CD4-positive, alpha-beta T cell treated with Interleukin-1 beta for 1 hour (primary cell): ENCODE results near the gene EOLA1.
"Not testable (repeated sequence)": the region's sequence is repeated elsewhere in the genome, so short reads cannot be mapped to it uniquely, and the experiment has no call there.

Experiments
- DNase-seq, 2 donors: peaks; one replicate each; pipeline ENCODE4 v3.0.0-alpha.2; 2020 to 2022

Gene EOLA1

DNA sequence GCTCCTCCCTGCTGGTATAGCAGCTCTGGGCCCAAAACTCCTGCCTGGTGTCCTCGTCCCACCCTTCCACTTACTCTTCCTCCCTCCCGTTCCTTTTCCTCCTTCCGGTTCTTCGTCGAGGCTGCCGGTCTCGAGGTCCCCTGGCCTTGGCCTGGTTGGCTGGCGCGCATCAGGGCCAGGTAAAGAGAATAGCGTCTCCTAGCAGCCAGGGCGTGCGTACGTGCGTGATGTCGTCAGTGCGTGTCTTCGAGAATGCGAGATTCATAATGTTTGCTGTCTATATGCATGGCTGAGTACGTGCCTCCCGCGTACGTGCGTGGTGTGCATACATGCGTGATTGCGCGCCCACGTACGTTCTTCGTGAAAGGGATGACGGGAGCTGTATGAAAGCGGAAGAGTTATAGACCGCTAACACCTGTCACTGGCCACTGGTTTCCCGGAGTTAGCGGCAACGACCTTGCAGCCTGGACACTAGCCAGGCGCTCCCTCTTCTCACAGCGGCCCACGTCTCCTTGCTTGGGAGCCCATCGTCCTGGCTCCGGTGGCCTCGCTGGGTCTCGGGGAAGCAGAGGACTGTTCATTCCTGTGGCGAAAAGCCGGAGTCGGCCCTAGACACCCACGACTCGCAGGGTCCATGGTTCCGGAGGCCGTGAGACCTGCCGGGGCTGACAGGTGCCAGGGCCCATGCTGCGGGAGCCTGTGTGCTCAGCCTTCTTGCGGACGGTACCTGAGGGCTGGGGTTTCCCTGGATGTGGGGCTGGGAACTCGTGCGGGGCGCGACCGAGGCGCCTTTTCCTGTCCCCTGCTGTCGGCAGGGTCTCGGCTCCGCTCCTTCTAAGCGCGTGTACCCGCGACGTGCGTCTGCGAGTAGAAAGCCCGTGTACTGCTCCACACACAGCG lies at the start of gene EOLA1:
Gene EOLA1, plus strand, starts transcription at position 392 of the 900 bp plus-strand sequence. CDS start 4,619 bp downstream, outside the sequence.
- DNase-seq: peak; percentile 89 to 95

DNA sequence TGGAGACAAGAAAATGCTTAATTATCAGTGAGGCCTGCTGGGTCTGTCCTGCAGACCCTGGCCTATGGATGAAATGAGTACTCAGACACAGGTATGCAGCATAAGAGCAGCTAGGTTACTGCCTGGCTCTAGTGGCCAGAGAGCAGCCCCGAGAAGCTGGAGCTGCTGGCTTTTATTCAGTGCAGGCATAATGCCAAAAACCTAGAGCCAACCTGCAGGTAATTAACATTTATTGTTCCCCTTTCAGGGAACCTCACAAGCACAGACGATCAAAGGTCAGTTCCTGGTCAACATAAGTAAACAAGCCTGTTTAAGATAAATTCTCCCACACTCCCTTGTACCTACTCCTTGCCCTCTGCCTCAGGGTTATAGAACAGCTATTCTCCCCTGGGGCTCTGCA lies 49.0 kb upstream of the EOLA1 start:
- DNase-seq: no peak

DNA sequence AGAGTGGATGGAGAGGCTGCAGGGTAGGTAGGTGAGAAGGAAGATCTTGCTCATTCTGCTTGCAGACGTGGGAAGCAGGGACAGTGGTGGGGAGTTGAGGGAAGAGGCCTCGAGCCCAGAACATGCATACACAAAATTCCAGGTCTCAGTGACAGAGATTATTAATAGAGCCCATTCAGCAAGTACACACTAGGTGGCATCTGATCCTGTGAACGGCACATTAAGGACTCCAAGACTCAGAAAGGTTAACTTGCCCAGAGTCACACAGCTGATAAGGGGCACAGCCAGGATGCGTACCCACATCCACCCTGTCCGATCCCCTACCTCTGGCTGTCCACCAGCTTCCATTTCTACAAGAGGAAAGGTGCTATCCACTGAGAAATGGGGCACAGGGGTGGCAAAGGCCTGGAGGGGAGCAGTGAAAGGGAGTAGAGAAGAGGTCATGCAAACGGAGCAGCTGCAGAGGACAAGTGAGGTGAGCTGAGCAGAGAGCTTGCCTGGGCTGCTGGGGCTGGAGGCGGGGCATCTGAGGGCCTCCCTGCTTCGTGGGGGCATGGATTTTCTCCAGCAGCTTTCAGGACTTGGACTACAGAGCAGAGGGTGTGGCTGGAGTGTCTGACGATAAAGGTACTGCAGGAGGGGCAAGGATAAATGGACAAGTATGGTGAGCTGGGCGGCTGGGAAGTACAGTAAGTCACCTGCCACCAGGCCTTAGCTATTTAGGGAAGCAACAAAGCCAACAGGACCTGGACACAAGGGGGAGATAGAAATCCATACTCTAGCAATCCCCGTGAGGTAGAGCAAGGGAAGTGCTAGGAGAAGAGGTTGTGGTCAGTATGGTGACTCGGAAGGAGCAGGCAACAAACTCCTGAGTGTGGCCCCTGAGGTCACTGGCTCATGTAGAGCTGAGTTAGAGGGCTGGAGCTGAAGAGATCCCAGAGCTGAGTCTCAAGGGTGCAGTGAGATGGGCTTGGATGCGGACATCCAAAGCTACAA lies 46.9 kb upstream of the EOLA1 start:
- DNase-seq: no peak

GRCh38 chrX:149494844-149495565 lies 45.8 kb upstream of the EOLA1 start:
- DNase-seq: no peak

GRCh38 chrX:149495573-149496071 lies 45.2 kb upstream of the EOLA1 start:
- DNase-seq: no peak

- no peak for DNase-seq
Measured at GRCh38 chrX:149497054-149497453, 43.8 kb upstream of the EOLA1 start.

DNA sequence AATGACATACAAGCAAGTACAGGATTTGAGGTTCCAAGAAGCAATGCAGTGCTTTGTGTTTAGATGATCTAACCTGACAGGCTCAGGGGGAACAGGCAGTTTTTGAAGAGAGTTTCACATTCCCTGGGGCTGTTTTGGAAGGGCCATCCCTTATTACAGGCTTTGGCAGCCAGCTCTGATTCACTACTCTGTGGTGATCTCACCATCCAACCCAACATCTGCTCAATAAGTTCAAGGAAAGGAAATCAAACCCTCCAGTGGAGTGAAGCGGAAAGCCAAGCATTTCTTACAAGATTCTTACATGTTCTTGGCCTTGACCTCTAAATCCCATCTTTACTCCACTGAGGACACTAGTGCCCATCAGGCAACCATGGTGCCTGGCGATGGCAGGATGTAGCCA lies 43.2 kb upstream of the EOLA1 start:
- no peak for DNase-seq

- DNase-seq: no peak
Measured at GRCh38 chrX:149498767-149499166, 42.0 kb upstream of the EOLA1 start.

- no peak for DNase-seq
Measured at GRCh38 chrX:149499766-149500165, 41.0 kb upstream of the EOLA1 start.

DNA sequence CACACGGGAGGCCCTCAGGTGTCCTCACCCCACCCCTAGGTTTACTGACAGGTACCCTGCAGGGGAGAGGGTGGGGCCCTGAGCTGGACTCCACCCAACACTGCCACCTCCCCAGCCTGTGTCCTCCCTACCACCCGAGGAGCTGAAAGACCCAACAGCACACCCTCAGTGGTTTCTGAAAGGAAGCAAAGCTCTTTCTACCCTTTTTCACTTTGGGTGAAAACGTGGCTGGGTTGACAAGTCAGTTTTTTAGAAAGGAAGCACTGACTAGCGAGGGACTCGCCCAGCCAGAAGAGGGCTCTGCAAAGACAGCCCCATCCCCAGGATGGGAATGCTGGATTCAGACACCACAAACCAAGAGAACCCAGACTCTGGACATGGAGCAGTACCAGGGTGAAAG lies 37.9 kb upstream of the EOLA1 start:
- DNase-seq: not testable (repeated sequence)

- peak; percentile 82 to 88 for DNase-seq
Measured at GRCh38 chrX:149503446-149503845, 37.4 kb upstream of the EOLA1 start.

DNA sequence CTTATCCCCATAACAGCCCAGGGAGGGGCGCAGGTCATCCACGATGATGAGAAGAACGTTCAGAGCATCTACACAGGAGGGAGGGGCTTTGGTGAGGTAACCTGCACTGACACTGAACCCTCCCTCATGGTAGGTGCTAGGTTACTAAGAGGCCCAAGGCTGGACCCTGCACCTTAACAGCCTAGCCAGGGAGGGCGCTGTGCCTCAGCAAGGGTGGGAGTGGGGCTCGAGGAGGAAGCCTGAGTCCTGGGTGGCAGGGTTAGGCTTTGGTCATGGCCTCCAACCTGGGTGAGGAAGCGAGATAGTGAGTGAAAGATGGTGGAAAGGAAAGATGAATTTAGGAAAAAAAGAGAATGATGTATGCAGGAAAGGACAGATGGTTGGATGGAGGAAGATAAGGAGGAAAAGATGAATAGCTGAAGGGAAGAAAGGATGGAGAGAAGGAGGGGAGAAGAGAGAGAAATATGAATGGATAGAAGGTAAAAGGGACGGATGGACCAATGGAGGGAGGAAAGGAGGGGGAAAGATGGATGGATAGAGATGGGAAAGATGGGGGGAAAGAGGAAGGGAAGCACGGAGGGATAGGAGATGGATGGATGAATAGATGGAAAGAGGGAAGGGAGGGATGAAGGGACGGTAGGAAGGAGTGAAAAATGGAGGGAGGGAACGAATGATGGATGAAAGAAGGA lies 36.4 kb upstream of the EOLA1 start:
- DNase-seq: peak; percentile 80 to 82

- DNase-seq: peak; percentile 91 to 93
Measured at GRCh38 chrX:149504915-149505651, 35.7 kb upstream of the EOLA1 start, which contains the start of gene IDS. TSS of gene IDS (minus strand) at chrX:149505306. CDS start at chrX:149505137, 169 bp downstream.

DNA sequence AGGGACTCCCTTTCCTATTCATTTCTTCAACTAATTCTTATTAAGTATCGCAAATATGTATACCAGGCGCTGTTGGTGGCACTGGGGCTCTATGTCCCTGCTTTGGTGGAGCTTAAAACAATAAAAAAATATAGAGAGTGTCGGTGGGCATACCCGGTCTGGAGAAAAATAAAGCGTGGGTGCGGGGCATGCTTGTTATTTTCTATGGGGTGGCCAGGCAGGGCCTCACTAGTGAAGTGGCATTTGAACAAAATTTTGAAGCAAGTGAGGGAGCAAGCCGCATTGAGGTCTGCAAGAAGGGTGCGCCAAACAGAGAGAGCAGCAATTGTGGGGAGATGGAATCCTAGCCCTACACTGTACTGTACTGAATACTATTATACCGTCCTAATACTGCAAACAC lies 35.1 kb upstream of the EOLA1 start:
- no peak for DNase-seq

DNA sequence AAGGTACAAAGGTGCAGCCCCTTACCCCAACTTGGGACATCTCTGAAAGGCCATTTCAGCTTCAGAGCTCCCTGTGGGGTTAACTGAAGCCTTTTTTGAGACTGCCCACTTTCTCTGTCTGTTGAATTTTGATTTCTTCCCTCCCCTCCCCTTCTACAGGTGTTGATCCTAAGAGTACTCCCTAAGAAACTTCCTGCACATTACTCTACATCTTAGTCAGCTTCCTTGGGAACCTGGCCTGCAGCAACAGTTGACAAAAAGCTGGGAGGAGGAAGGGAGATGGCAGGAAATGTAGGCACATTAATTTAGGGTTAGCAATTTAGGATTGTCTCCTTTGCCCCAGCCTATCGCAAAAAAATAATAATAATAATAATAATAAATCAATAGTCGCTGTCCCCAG lies 34.5 kb upstream of the EOLA1 start:
- DNase-seq: no peak

- DNase-seq: no peak
Measured at GRCh38 chrX:149508467-149508866, 32.3 kb upstream of the EOLA1 start.

GRCh38 chrX:149510386-149510785 lies 30.4 kb upstream of the EOLA1 start:
- DNase-seq: no peak

DNA sequence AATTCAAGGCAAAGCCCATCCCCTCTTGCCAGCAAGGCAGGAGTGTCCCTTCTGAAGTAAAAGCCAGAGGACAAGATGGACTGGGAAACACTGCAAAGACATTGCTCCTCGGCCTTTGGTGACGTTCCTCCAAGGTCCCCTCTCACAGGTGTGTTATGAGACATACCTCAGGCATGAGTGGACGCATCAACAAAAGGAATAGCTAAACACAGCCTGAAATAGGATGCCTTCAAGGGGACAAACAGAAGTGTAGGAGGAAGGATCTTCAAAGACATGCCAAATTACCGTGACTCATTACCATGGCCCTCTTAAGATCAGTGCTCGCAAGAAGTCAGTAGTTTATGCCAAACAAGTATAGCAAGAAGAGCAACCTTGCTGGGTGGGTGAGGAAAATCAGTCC lies 29.7 kb upstream of the EOLA1 start:
- no peak for DNase-seq

DNA sequence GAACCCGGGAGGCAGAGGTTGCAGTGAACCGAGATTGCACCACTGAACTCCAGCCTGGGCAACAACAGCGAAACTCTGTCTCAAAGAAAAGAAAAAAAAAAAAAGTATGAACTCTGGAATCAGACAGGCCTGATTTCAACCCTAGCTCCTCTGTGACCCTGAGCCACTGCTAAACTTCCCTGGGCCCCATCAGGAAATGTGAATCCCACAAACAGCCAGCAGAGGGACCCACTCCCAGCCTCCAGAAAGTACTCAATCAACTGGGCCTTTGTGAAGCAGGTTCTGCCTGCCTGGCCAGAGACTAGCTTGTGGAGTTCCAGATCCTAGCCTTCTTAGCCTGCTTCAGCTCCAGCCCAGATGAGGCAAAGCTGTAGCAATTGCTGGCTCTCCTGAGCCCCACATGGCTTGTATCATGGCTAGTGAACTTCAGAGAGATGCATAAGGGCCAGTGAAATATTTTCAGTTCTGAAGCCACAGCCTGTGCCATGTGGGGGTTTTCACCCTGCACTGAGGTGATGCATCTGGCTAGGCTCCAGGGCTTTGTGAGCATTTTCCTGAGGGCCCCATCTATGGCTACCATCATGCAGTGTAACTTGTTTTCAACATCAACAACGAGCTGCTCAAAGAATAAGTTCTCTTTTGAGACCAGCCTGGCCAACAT lies 28.5 kb upstream of the EOLA1 start:
- DNase-seq: peak; percentile 65 to 70

- DNase-seq: peak in 1 of 2 donors; percentile 41
Measured at GRCh38 chrX:149513825-149514428, 26.9 kb upstream of the EOLA1 start.
